SIG-M5 treated with dmso at 0.1 percent for 504 hours (cell line): ENCODE data around the gene FAM219B.
"Not testable (repeated sequence)": the region's sequence is repeated elsewhere in the genome, so short reads cannot be mapped to it uniquely, and the experiment has no call there.

ENCODE experiments used
- DNase-seq: peaks from one replicate; lab custom pipeline; 2025; ENCODE audit not compliant: unreplicated experiment; lab: John Stamatoyannopoulos, UW

FAM219B gene

GRCh38 chr15:74904190-74904805, 2.4 kb downstream of the FAM219B start:
- no peak for DNase-seq

- DNase-seq = no peak
Observed at GRCh38 chr15:74903676-74904075, 3.0 kb downstream of the FAM219B start.

GRCh38 chr15:74902295-74903075, 4.2 kb downstream of the FAM219B start:
- no peak for DNase-seq

DNA sequence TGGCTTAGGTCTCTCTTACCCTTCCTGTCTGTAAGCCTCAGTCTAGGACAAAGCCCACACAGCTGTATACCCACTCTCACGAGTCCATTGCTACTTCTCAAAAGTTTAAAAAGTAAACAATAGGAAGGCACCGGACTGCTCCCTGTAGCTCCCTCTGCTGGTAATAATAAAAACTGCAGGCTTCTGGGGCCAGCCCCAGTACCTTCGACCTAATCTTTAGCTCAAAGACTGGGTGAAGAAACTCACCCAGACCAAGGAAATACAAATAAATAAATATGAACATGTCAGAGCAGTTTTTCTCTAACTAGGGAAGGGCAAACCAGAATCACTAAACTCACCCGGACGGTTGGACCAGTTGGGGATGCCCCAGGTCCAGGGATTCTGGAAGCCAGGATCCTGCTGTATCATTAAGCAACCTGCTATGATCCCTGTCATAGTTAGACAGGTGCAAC, 5.0 kb downstream of the FAM219B start:
- DNase-seq = peak; percentile 80

- DNase-seq = no peak
Observed at GRCh38 chr15:74897300-74897701, 9.3 kb downstream of the FAM219B start.

GRCh38 chr15:74896316-74896715, 10.3 kb downstream of the FAM219B start:
- no peak for DNase-seq

- DNase-seq = no peak
Observed at GRCh38 chr15:74895830-74896229, 10.8 kb downstream of the FAM219B start.

GRCh38 chr15:74894383-74894782, 12.3 kb downstream of the FAM219B start:
- DNase-seq = not testable (repeated sequence)

DNA sequence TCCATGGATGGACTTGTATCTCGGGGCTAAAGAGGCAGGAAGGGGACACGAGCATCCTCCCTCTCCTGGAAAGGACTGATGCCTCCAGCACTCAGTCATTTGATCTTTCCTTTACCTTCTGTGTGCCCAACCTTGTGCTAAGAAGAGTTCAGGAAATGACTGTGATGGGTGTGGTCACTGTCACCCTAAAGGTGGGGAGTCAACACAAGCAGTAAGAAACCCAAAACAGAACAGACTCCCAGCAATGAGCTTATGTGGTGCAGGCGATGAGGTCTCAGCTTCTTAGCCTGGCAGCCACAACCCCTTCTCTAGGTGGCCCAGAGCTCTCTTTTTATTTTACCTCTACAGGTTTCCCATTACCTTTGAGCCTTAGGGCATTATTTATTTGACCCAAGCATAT, 13.0 kb downstream of the FAM219B start:
- no peak for DNase-seq

DNA sequence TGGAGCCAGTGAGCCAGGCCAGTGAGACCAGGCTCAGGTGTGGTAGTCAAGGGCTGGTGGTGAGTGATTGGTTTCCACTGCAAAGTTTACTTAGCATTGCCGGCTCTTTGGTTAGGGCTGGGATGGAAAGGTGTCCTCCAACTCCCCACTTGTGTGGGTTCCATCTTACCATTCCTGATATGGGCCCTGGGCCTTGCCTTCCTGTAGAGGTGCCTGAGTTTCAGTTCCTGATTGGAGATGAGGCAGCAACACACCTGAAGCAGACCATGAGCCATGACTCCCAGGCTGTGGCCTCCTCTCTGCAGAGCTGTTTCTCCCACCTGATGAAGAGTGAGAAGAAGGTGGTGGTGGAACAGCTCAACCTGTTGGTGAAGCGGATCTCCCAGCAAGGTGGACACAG, 13.7 kb downstream of the FAM219B start:
- DNase-seq = no peak

- DNase-seq = peak; percentile 25
Observed at GRCh38 chr15:74892313-74892712, 14.3 kb downstream of the FAM219B start.

DNA sequence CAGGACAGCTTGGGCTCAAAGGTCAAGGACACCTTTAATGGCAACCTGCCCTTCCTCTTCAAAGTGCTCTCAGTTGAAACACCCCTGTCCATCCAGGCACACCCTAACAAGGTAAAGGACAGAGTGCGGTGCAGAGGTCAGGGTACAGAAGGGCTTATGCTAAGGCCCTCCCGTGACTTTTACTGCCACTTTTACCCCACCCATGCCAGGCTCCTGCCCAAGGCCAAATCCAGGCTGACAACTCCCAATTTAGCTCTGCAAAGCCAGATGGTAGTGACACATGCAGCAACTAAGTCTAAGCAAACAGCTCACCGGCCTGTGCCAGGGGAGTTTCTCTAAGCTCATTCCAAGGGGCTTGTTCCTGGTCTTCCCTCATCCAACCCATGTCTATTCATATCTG, 15.2 kb downstream of the FAM219B start:
- no peak for DNase-seq

DNA sequence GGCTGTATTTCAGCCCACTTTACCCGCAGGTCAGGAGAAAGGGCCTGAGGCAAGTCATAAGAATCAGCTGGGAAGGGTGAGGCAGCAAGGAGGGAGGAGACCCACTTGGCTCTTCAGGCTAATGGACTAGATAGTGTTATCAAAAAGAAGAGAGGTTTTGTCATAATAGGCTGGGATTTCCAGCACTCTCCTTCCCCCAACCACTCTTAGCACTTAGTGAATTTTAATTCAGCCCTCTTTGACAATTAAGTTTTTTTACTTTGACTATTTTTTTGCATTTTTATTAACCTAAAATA, 16.0 kb downstream of the FAM219B start:
- no peak for DNase-seq

- DNase-seq = peak; percentile 78
Observed at GRCh38 chr15:74889883-74890664, 16.6 kb downstream of the FAM219B start, which contains the start of gene MPI. Gene MPI, plus strand, starts transcription at chr15:74890042. Its CDS starts 32 bp downstream, at chr15:74890074.

- no peak for DNase-seq
Observed at GRCh38 chr15:74889390-74889882, 17.2 kb downstream of the FAM219B start.

GRCh38 chr15:74888716-74889115, 17.9 kb downstream of the FAM219B start:
- DNase-seq = no peak

DNA sequence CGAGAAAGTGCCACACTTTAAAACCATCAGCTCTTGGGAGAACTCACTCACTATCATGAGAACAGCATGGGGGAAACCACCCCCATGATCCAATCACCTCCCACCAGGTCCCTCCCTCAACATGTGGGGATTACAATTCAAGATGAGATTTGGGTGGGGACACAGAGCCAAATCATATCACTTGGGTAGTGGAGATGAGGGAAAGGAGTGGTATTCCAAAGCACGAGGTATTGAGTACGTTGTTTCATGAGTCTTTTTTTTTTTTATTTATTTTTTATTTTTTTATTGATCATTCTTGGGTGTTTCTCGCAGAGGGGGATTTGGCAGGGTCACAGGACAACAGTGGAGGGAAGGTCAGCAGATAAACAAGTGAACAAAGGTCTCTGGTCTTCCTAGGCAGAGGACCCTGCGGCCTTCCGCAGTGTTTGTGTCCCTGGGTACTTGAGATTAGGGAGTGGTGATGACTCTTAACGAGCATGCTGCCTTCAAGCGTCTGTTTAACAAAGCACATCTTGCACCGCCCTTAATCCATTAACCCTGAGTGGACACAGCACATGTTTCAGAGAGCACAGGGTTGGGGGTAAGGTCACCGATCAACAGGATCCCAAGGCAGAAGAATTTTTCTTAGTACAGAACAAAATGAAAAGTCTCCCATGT, 19.0 kb downstream of the FAM219B start:
- not testable (repeated sequence) for DNase-seq

DNA sequence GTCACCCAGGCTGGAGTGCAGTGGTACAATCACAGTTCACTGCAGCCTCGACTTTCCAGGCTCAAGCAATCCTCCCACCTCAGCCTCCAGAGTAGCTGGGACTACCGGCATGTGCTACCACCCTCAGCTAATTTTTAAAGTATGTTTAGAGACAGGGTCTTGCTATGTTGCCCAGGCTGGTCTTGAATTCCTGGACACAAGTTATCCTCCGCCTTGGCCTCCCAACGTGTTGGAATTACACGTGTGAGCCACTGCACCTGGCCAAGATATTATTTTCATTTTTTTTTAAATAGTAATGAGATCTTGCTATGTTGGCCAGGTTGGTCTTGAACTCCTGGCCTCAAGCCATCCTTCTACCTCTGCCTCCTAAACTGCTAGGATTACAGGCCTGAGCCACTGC, 21.2 kb downstream of the FAM219B start:
- no peak for DNase-seq

- DNase-seq = no peak
Observed at GRCh38 chr15:74884428-74885223, 22.0 kb downstream of the FAM219B start.

DNA sequence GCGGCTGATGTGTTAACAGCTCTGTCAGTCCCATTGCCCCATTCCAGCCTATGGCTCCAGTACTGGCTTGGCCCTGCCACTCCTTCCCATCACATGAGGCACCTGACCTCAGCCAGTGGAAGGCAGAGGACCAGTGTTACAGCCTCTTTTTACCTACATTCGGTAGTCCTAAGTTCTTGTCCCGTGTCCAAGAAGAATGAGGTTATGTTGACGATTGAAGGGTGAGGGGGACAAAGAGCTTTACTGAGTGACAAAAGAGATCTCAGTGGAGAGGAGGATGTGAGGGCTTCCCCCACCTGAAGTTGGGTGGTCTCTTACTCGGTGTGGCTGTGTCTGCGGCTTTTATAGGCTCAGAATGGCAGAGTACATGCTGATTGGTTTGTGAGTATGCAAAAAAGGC, 24.1 kb downstream of the FAM219B start:
- DNase-seq = no peak
